Common myeloid progenitor, CD34-positive (primary cell): Measurements from ENCODE around the gene IL13RA1.

Source experiments
- CTCF ChIA-PET: fragments of 350-600 bp; sonication (Branson Sonifier 250); formaldehyde crosslinking; loops from one replicate; lab custom pipeline; 2021; ENCODE audit warnings: antibody characterized with exemption; lab: Charles Lee
- POLR2A ChIA-PET: fragments of 350-600 bp; sonication (Branson Sonifier 250); formaldehyde crosslinking; loops from one replicate; lab custom pipeline; 2021; ENCODE audit warnings: antibody characterized with exemption; lab: Charles Lee
- DNase-seq, 3 donors: peaks; one replicate each; pipeline versions ENCODE4 v3.0.0 to v3.0.0-alpha.2; 2013
- H3K27ac ChIP-seq, 2 experiments: 1 replicate in 1 of 2; 2 replicates in 1 of 2; pipeline ENCODE4 v1.7.0; 2013; ENCODE audit warnings: inconsistent platforms in 2 of 2, low read length in 2 of 2, mild to moderate bottlenecking in 2 of 2, low read depth in 1 of 2, moderate library complexity in 1 of 2; ENCODE audit not compliant: severe bottlenecking in 2 of 2, insufficient read depth in 1 of 2, poor library complexity in 1 of 2
- H3K27me3 ChIP-seq, 5 experiments: replicated peaks in 2 of 5; 1 replicate in 3 of 5; 2 replicates in 2 of 5; pipeline versions ENCODE4 v1.6.1 to v1.7.0; 2013; ENCODE audit warnings: low read length in 4 of 5, mild to moderate bottlenecking in 2 of 5, moderate library complexity in 2 of 5, inconsistent platforms in 1 of 5; ENCODE audit not compliant: insufficient read depth in 5 of 5, control insufficient read depth in 4 of 5
- H3K36me3 ChIP-seq, 4 experiments: 1 replicate in 2 of 4; 2 replicates in 2 of 4; pipeline versions ENCODE4 v1.6.1 to v1.7.0; 2013; ENCODE audit warnings: low read length in 3 of 4, control low read depth in 1 of 4, mild to moderate bottlenecking in 1 of 4; ENCODE audit not compliant: control insufficient read depth in 4 of 4, insufficient read depth in 4 of 4
- H3K4me1 ChIP-seq, 4 experiments: 1 replicate in 3 of 4; 2 replicates in 1 of 4; pipeline versions ENCODE4 v1.6.1 to v1.7.1; 2013; ENCODE audit warnings: low read length in 3 of 4, mild to moderate bottlenecking in 3 of 4, control low read depth in 1 of 4, inconsistent platforms in 1 of 4, moderate library complexity in 1 of 4; ENCODE audit not compliant: control insufficient read depth in 4 of 4, insufficient read depth in 4 of 4; ENCODE audit errors: control extremely low read depth in 1 of 4
- H3K4me3 ChIP-seq, 7 experiments: 1 replicate in 4 of 7; 2 replicates in 3 of 7; pipeline versions ENCODE4 v1.5.1 to v1.7.0; 2013; ENCODE audit warnings: mild to moderate bottlenecking in 7 of 7, low read length in 6 of 7, moderate library complexity in 6 of 7, inconsistent platforms in 2 of 7, low read depth in 2 of 7, control low read depth in 1 of 7; ENCODE audit not compliant: insufficient read depth in 4 of 7, control insufficient read depth in 1 of 7; ENCODE audit errors: extremely low read depth in 1 of 7
- H3K9me3 ChIP-seq, 5 experiments: 1 replicate in 4 of 5; 2 replicates in 1 of 5; pipeline versions ENCODE4 v1.6.1 to v1.7.1; 2013; ENCODE audit warnings: low read length in 4 of 5, mild to moderate bottlenecking in 2 of 5, inconsistent platforms in 1 of 5, low read depth in 1 of 5, moderate library complexity in 1 of 5; ENCODE audit not compliant: control insufficient read depth in 4 of 5, insufficient read depth in 2 of 5; ENCODE audit errors: control extremely low read depth in 1 of 5
- whole genome bisulfite sequencing: methylation state at CpG from one replicate; pipeline ENCODE4 v1.1.5; 2013; ENCODE audit not compliant: insufficient coverage; 5-methylcytosine and 5-hydroxymethylcytosine counted together

The IL13RA1 gene

DNA sequence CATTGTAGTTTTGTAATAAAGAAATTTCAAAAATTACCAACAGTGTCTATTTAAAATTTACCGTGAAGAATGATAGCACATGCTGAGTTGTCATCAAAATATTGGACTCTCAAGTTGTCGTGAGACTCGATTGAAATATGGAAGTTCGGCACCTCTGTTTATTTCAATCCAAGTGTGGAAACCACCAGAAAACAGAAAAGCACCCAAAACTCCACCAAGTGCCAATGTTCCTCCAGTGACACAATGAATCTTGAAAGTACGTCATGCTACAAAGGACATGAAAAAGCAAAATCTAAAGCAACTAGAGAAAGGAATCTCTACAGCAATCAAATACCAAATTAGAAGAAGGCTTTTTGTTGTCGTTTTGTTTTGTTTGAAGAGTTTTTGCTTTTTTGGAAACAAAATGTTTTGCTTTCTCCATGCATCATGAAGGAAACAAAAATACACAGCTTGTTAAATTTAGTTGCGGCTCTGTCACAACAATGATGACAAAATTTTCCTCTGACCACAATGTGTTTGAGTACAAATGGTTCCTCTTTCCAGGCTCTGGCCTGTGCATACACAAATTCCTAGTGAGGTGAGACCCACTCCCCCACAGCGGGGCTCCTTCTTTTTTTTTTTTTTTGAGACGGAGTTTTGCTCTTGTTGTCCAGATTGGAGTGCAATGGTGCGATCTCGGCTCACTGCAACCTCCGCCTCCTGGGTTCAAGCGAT lies 9.6 kb upstream of the IL13RA1 start:
- Histone ChIP-seq H3K4me1 (peaks cover 0 to 17% (median 3%) of the 10 kb centered on the region in 4 experiments), H3K27me3 (no peaks in the 10 kb centered on the region), H3K9me3 (no peaks in the 10 kb centered on the region), H3K4me3 (peak overlapping the region in 1 of 7 experiments; percentile 7), H3K27ac (no peak overlapping the region), H3K36me3 (no peaks in the 10 kb centered on the region)
- DNase-seq: peak in 2 of 3 donors; percentile 53 to 58
- WGBS: 79% methylated on average over 6 of the region's 13 CpGs
- ChIA-PET POLR2A (no interaction called here), CTCF (no interaction called here)

DNA sequence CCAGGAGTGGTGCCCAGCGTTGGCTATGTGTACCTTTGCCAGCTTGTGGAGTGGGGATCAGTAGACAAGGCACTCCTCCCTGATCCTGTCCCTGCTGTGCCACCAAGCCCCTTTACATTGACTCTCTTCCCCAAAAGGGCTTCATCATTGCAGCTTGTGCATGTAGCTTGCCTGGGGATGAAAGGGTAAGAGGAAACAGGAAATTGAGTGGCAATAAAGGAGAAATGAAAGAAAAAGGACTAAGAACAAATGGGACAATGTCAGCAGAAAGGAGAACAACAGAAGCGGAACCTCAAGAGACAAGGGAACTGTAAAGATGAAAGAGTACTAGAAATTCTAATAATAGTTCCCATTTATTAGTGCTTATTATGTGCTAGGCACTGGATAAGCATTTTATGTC lies 8.7 kb upstream of the IL13RA1 start:
- H3K4me3 ChIP-seq: no peak overlapping the region
- no peaks in the 10 kb centered on the region for H3K36me3 ChIP-seq
- H3K9me3 ChIP-seq: no peaks in the 10 kb centered on the region
- ChIA-PET POLR2A (no interaction called here), CTCF (no interaction called here)
- H3K4me1 ChIP-seq: peaks cover 0 to 19% (median 3%) of the 10 kb centered on the region in 4 experiments
- no peak overlapping the region for H3K27ac ChIP-seq
- DNase-seq: peak in 2 of 3 donors; percentile 55 to 58
- WGBS: 43% methylated on average over 1 of the region's 2 CpGs
- no peaks in the 10 kb centered on the region for H3K27me3 ChIP-seq

DNA sequence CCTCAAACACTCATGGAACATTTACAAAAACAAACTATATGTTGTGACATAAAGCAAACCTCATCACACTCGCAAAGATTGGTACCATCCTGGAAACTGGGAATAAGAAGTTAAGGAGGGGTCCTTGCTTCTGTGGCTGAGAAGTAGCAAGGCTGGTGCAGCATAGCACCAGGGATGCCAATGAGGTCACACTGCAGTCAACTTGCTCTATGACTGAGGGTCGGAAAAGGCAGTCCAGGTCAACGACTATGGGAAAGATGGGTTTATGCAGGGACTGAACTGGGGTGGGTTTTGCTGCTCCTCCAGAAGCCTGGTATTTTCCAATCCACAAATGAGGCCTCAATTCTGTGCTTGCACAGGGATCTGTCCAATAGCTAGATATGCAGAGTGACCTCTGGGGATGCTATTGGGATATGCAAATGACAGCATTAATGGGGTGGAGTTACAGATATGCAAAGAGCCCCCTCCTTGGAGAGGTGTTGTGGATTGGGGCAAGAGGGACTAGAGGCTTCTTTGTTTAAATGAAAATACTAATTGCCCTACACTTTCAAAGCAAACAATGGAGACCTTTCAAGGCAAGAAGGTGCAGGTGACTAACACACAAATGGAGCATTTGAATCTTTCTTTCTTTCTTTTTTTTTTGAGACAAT lies 7.2 kb upstream of the IL13RA1 start:
- Histone ChIP-seq H3K27me3 (no peaks in the 10 kb centered on the region), H3K36me3 (no peaks in the 10 kb centered on the region), H3K4me3 (no peak overlapping the region), H3K4me1 (peaks cover 0 to 25% (median 6%) of the 10 kb centered on the region in 4 experiments), H3K27ac (no peak overlapping the region), H3K9me3 (no peaks in the 10 kb centered on the region)
- ChIA-PET CTCF (no interaction called here), POLR2A (no interaction called here)
- 65% methylated on average over 2 of the region's 3 CpGs for WGBS
- DNase-seq: no peak

GRCh38 chrX:118723376-118723775 lies 4.0 kb upstream of the IL13RA1 start:
- no peak for DNase-seq
- H3K27me3 ChIP-seq: peaks cover 0 to 7% (median 0%) of the 10 kb centered on the region in 5 experiments
- H3K36me3 ChIP-seq: no peaks in the 10 kb centered on the region
- POLR2A ChIA-PET: no interaction called here
- peaks cover 0 to 21% (median 14%) of the 10 kb centered on the region in 4 experiments for H3K4me1 ChIP-seq
- no peaks in the 10 kb centered on the region for H3K9me3 ChIP-seq
- H3K4me3 ChIP-seq: no peak overlapping the region
- CTCF ChIA-PET: no interaction called here
- H3K27ac ChIP-seq: no peak overlapping the region
- WGBS: 67% methylated on average over 3 of the region's 3 CpGs

GRCh38 chrX:118724365-118724764 lies 3.0 kb upstream of the IL13RA1 start:
- H3K4me1 ChIP-seq: peaks cover 0 to 18% (median 12%) of the 10 kb centered on the region in 4 experiments
- DNase-seq: peak in 2 of 3 donors; percentile 42 to 46
- H3K27ac ChIP-seq: no peak overlapping the region
- ChIA-PET CTCF (no interaction called here), POLR2A (no interaction called here)
- 83% methylated on average over 2 of the region's 5 CpGs for WGBS
- H3K27me3 ChIP-seq: peaks cover 0 to 16% (median 0%) of the 10 kb centered on the region in 5 experiments
- H3K9me3 ChIP-seq: no peaks in the 10 kb centered on the region
- no peaks in the 10 kb centered on the region for H3K36me3 ChIP-seq
- H3K4me3 ChIP-seq: no peak overlapping the region

- ChIA-PET CTCF (no interaction called here), POLR2A (interaction anchor here (0.7 kb wide), 1 partner anchor 32 kb away, joined by 3 read pairs; no protein-coding TSS in a partner anchor)
- Histone ChIP-seq H3K27ac (no peak overlapping the region), H3K9me3 (no peaks in the 10 kb centered on the region), H3K27me3 (peaks cover 0 to 16% (median 0%) of the 10 kb centered on the region in 5 experiments), H3K4me3 (no peak overlapping the region), H3K4me1 (peaks cover 0 to 18% (median 12%) of the 10 kb centered on the region in 4 experiments), H3K36me3 (no peaks in the 10 kb centered on the region)
- WGBS: 85% methylated on average over 4 of the region's 7 CpGs
- peak in 2 of 3 donors; percentile 9 to 30 for DNase-seq
These were observed 2.6 kb upstream of the IL13RA1 start for GRCh38 chrX:118724775-118725174.

DNA sequence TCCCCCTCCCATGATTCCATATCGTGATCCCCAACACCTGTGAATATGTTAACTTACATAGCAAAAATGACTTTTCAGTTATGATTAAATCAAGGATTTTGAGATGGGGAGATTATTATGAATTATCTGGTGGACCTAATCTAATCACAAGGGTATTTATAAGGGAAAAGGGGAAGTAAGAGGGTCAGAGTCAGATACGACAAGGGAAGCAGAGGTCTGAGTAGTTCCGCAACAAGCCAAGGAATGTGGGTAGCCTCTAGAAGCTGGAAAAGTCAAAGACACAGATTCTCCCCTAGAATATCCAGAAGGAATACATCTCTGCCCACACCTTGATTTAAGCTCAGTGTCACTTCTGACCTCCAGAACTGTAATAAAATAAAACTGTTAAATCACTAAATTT lies 1.0 kb upstream of the IL13RA1 start:
- DNase-seq: no peak
- POLR2A ChIA-PET: no interaction called here
- no peak overlapping the region for H3K4me3 ChIP-seq
- H3K27ac ChIP-seq: no peak overlapping the region
- H3K27me3 ChIP-seq: peaks cover 0 to 16% (median 0%) of the 10 kb centered on the region in 5 experiments
- no peaks in the 10 kb centered on the region for H3K9me3 ChIP-seq
- CTCF ChIA-PET: interaction anchor here (0.5 kb wide), 1 partner anchor 41 kb away, joined by 3 read pairs; no protein-coding TSS in a partner anchor
- H3K36me3 ChIP-seq: no peaks in the 10 kb centered on the region
- WGBS: 75% methylated on average over 2 of the region's 3 CpGs
- peaks cover 0 to 18% (median 12%) of the 10 kb centered on the region in 4 experiments for H3K4me1 ChIP-seq
